ENCODE results near the gene REG4. TPM values are rescaled to one million over a fixed set of nuclear protein-coding genes. Genes with fewer than 3 reads are reported as not detected.

REG4 gene
- total RNA-seq, 1 donor = not detected

GRCh38 chr1:119744598-119744942, 66.7 kb downstream of the REG4 start:
- Histone ChIP-seq H3K79me2 (ENCODE audit: insufficient read depth, low read length) (no peaks in the 10 kb centered on the region), H3K4me1 (ENCODE audit: insufficient read depth, low read length) (peaks cover 6% of the 10 kb centered on the region), H3K4me3 (ENCODE audit: insufficient read depth, low read length) (no peak overlapping the region), H3K27ac (ENCODE audit: low read depth, low read length) (no peak overlapping the region), H3K9me3 (ENCODE audit: low read depth, low read length) (no peaks in the 10 kb centered on the region), H3K36me3 (ENCODE audit: insufficient read depth, low read length) (no peaks in the 10 kb centered on the region), H2AFZ (ENCODE audit: low read length) (no peak overlapping the region), H3K4me2 (ENCODE audit: insufficient read depth, low read length) (no peak overlapping the region), H4K20me1 (ENCODE audit: insufficient read depth, low read length) (no peaks in the 10 kb centered on the region), H3K27me3 (ENCODE audit: insufficient read depth, low read length) (no peaks in the 10 kb centered on the region)
- no peak for DNase-seq (ENCODE audit: insufficient read length, low spot score, missing footprints)
- no peak for TF ChIP-seq CTCF (IDR thresholded peaks at IDR 0.05; ENCODE audit: extremely low read depth, low read depth, low read length)

Other genes with a start within 250 kb of the REG4 start
- 6.5 and 8.8 TPM in 2 replicates for gene ZNF697, start 163.2 kb downstream of the REG4 start, total RNA-seq
- gene PHGDH, start 99.5 kb downstream of the REG4 start, total RNA-seq = 184 and 189 TPM in 2 replicates
- gene HMGCS2, start 42.6 kb downstream of the REG4 start, total RNA-seq = not detected in 2 replicates
- gene ADAM30, start 85.1 kb upstream of the REG4 start, total RNA-seq = not detected in 2 replicates

Measured in osteoblast (primary cell).